Esophagus muscularis mucosa (tissue), 4 donors: Measurements from ENCODE around the gene MBOAT1. TPM values are rescaled to one million over a fixed set of nuclear protein-coding genes. Genes with fewer than 3 reads are reported as not detected.

Experiments
- DNase-seq: peaks from one replicate; pipeline ENCODE4 v3.0.0-alpha.2; 2017; ENCODE audit errors: extremely low spot score
- H3K27ac ChIP-seq, 4 donors: fragments of 200-600 bp; sonication (generic); replicated peaks in 1 of 4; 1 replicate in 3 of 4; 2 replicates in 1 of 4; pipeline ENCODE4 v1.5.1; 2016 to 2019; ENCODE audit warnings: mild to moderate bottlenecking in 1 of 4
- H3K27me3 ChIP-seq, 4 donors: fragments of 200-600 bp; sonication (generic); one replicate each; pipeline versions ENCODE4 v1.5.1 to v1.6.0; 2016 to 2019
- H3K36me3 ChIP-seq, 4 donors: fragments of 200-600 bp; sonication (generic); one replicate each; pipeline ENCODE4 v1.5.1; 2016 to 2019
- H3K4me1 ChIP-seq, 4 donors: fragments of 200-600 bp; sonication (generic); one replicate each; pipeline ENCODE4 v1.5.1; 2016 to 2019
- H3K4me3 ChIP-seq, 4 donors: fragments of 200-600 bp; sonication (generic); 1 replicate in 2 of 4; 2 replicates in 2 of 4; pipeline ENCODE4 v1.5.1; 2016 to 2019; ENCODE audit warnings: mild to moderate bottlenecking in 4 of 4, moderate library complexity in 1 of 4
- H3K9me3 ChIP-seq, 4 donors: fragments of 200-600 bp; sonication (generic); 1 replicate in 3 of 4; 2 replicates in 1 of 4; pipeline ENCODE4 v1.5.1; 2016 to 2019
- EP300 ChIP-seq: sonication (generic); formaldehyde crosslinking; IDR thresholded peaks from one replicate; pipeline ENCODE4 v1.6.1; 2017; ENCODE audit warnings: antibody characterized with exemption
- POLR2A ChIP-seq: fragments of 450-650 bp; IDR thresholded peaks from one replicate; pipeline ENCODE4 v1.6.1; 2017; ENCODE audit warnings: antibody characterized with exemption, moderate library complexity, mild to moderate bottlenecking, low read depth
- POLR2AphosphoS5 ChIP-seq, 2 donors: sonication (generic); formaldehyde crosslinking; IDR thresholded peaks; one replicate each; pipeline ENCODE4 v1.6.1; 2017; ENCODE audit warnings: antibody characterized with exemption in 2 of 2
- WGBS: methylation state at CpG from one replicate; pipeline ENCODE4 v1.1.5; 2018; 5-methylcytosine and 5-hydroxymethylcytosine counted together
- intact Hi-C: fragments of 100-400 bp; cut with DNase I; formaldehyde crosslinking; loops from one replicate; pipeline ENCODE4 v1.15.1; 2023
- total RNA-seq, 4 donors: library from RNA; depleted of rRNA; stranded (reverse); fragments of >200 nt; gene quantifications; one replicate each; pipeline versions ENCODE4 v1.1.0 to v1.2.1, GENCODE V29; 2016
- TF ChIP-seq, protein P1 (sequence below), 3 experiments: fragments of 200-600 bp in 2 of 3; fragments of 450-650 bp in 1 of 3; sonication (generic) in 2 of 3; IDR thresholded peaks; one replicate each; pipeline ENCODE4 v1.5.1; 2017 to 2019; ENCODE audit warnings: antibody characterized with exemption in 3 of 3, mild to moderate bottlenecking in 2 of 3, moderate library complexity in 1 of 3

The MBOAT1 gene, protein sequence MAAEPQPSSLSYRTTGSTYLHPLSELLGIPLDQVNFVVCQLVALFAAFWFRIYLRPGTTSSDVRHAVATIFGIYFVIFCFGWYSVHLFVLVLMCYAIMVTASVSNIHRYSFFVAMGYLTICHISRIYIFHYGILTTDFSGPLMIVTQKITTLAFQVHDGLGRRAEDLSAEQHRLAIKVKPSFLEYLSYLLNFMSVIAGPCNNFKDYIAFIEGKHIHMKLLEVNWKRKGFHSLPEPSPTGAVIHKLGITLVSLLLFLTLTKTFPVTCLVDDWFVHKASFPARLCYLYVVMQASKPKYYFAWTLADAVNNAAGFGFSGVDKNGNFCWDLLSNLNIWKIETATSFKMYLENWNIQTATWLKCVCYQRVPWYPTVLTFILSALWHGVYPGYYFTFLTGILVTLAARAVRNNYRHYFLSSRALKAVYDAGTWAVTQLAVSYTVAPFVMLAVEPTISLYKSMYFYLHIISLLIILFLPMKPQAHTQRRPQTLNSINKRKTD
- 1 to 10 TPM; 4.3 to 5.6 (median 4.7) TPM for total RNA-seq

DNA sequence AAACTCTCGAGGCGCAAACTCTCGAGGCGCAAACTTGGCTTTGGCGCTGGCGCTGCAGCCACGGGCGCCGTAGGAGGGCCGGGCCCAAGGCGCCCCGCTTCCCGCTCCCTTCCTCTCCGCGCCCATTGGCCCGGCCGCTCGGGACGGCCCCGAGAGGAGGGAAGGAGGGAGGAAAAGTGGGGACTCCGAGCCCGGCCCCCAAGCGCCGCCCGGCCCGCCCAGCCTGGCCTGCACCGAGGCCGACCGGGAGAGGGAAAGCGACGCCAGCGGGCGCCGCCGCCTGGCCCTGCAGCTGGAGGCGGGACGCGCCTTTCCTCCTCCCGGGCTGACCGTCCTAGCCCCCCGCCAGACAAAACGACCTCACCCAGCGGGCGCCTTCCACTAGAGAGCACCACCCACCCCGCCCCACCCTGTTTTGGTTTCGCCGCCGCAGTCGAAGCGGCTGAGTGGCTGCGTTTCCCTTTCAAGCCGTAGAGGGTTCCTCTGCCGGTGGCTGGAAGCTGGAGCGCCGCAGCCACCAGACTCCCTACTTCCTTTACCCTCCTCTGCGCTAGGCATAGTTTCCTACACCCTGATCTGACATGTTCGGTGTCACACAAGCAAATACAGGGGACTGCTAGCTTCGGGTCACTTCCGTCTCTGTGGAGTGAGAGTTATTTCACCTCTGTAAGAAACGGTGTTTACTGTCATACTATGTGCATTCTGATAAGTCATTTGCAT is at the start of gene MBOAT1:
Gene MBOAT1 (minus strand): TSS at position 78 of the 720 bp plus-strand sequence. CDS start 235 bp downstream, outside the sequence.
- 1% methylated on average over 10 of the region's 60 CpGs for WGBS
- intact Hi-C loops, result loop anchor here (5.0 kb wide), 3 partner anchors 40 to 190 kb away; partner anchors contain the start of gene E2F3
- peaks cover 42 to 54% (median 45%) of the 10 kb centered on the region in 4 donors for H3K4me1 ChIP-seq
- H3K36me3 ChIP-seq, result no peaks in the 10 kb centered on the region
- peak; percentile 95 for DNase-seq
- no peaks in the 10 kb centered on the region for H3K27me3 ChIP-seq
- H3K27ac ChIP-seq, result peak within 1 kb of the TSS; percentile 86 to 93 (median 92)
- H3K4me3 ChIP-seq, result peak within 1 kb of the TSS; percentile 79 to 90 (median 86)
- TF ChIP-seq POLR2A (no peak), POLR2AphosphoS5 (IDR thresholded peaks at IDR 0.05) (peak; percentile 60 to 86), EP300 (no peak)
- TF ChIP-seq, protein P1, sequence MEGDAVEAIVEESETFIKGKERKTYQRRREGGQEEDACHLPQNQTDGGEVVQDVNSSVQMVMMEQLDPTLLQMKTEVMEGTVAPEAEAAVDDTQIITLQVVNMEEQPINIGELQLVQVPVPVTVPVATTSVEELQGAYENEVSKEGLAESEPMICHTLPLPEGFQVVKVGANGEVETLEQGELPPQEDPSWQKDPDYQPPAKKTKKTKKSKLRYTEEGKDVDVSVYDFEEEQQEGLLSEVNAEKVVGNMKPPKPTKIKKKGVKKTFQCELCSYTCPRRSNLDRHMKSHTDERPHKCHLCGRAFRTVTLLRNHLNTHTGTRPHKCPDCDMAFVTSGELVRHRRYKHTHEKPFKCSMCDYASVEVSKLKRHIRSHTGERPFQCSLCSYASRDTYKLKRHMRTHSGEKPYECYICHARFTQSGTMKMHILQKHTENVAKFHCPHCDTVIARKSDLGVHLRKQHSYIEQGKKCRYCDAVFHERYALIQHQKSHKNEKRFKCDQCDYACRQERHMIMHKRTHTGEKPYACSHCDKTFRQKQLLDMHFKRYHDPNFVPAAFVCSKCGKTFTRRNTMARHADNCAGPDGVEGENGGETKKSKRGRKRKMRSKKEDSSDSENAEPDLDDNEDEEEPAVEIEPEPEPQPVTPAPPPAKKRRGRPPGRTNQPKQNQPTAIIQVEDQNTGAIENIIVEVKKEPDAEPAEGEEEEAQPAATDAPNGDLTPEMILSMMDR (IDR thresholded peaks at IDR 0.05), result peak in 2 of 3 experiments; percentile 16 to 24
- H3K9me3 ChIP-seq, result no peaks in the 10 kb centered on the region

- Histone ChIP-seq H3K36me3 (no peaks in the 10 kb centered on the region), H3K27ac (no peak overlapping the region), H3K9me3 (peaks cover 0 to 7% (median 2%) of the 10 kb centered on the region in 4 donors), H3K4me1 (no peaks in the 10 kb centered on the region), H3K27me3 (no peaks in the 10 kb centered on the region), H3K4me3 (no peak overlapping the region)
- WGBS, result 83% methylated on average over 2 of the region's 2 CpGs
- no peak for DNase-seq
- intact Hi-C loops, result no loop called here
- TF ChIP-seq EP300, result no peak
- TF ChIP-seq, protein P1 (IDR thresholded peaks at IDR 0.05), result no peak
- no peak for TF ChIP-seq POLR2A
- no peak for TF ChIP-seq POLR2AphosphoS5 (IDR thresholded peaks at IDR 0.05)
Measured at GRCh38 chr6:20261685-20262084, 49.4 kb upstream of the MBOAT1 start.

- Histone ChIP-seq H3K4me1 (no peaks in the 10 kb centered on the region), H3K27me3 (no peaks in the 10 kb centered on the region), H3K27ac (no peak overlapping the region), H3K36me3 (no peaks in the 10 kb centered on the region), H3K4me3 (no peak overlapping the region), H3K9me3 (peaks cover 0 to 7% (median 2%) of the 10 kb centered on the region in 4 donors)
- TF ChIP-seq, protein P1 (IDR thresholded peaks at IDR 0.05), result no peak
- TF ChIP-seq POLR2A, result no peak
- TF ChIP-seq EP300, result no peak
- no peak for TF ChIP-seq POLR2AphosphoS5 (IDR thresholded peaks at IDR 0.05)
- DNase-seq, result no peak
- WGBS, result 90% methylated on average over 7 of the region's 7 CpGs
- intact Hi-C loops, result no loop called here
Measured at GRCh38 chr6:20260360-20260759, 48.1 kb upstream of the MBOAT1 start.

DNA sequence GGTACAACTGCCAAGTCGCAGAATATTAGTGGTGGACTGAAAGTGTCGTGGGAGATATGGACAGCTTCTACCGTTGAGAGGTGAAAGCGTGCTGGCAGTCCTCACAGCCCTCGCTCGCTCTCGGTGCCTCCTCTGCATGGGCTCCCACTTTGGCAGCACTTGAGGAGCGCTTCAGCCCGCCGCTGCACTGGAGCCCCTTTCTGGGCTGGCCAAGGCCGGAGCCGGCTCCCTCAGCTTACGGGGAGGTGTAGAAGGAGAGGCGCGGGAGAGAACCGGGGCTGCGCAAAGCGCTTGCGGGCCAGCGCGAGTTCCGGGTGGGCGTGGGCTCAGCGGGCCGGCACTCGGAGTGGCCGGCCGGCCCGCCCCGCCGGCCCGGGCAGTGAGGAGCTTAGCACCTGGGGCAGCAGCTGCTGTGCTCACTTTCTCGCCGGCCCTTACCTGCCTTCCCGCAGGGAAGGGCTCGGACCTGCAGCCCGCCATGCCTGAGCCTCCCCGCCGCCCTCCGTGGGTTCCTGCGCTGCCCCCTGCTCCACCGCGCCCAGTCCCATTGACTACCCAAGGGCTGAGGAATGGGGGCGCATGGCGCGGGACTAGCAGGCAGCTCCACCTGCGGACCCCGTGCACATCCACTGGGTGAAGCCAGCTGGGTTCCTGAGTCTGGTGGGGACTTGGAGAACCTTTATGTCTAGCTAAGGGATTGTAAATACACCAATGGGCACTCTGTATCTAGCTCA is 47.2 kb upstream of the MBOAT1 start:
- Histone ChIP-seq H3K36me3 (no peaks in the 10 kb centered on the region), H3K4me1 (no peaks in the 10 kb centered on the region), H3K4me3 (no peak overlapping the region), H3K9me3 (peaks cover 0 to 7% (median 2%) of the 10 kb centered on the region in 4 donors), H3K27ac (no peak overlapping the region), H3K27me3 (no peaks in the 10 kb centered on the region)
- DNase-seq, result no peak
- WGBS, result 95% methylated on average over 23 of the region's 48 CpGs
- intact Hi-C loops, result no loop called here
- TF ChIP-seq, protein P1 (IDR thresholded peaks at IDR 0.05), result no peak
- TF ChIP-seq POLR2AphosphoS5 (IDR thresholded peaks at IDR 0.05) (no peak), EP300 (no peak), POLR2A (no peak)
